NCI-H2029 treated with DMSO at 0.1 percent for 48 hours (cell line): ENCODE data around the gene MRPS27.

ENCODE experiments used
- DNase-seq: peaks from one replicate; lab custom pipeline; 2025; lab: John Stamatoyannopoulos, UW

Gene MRPS27

DNA sequence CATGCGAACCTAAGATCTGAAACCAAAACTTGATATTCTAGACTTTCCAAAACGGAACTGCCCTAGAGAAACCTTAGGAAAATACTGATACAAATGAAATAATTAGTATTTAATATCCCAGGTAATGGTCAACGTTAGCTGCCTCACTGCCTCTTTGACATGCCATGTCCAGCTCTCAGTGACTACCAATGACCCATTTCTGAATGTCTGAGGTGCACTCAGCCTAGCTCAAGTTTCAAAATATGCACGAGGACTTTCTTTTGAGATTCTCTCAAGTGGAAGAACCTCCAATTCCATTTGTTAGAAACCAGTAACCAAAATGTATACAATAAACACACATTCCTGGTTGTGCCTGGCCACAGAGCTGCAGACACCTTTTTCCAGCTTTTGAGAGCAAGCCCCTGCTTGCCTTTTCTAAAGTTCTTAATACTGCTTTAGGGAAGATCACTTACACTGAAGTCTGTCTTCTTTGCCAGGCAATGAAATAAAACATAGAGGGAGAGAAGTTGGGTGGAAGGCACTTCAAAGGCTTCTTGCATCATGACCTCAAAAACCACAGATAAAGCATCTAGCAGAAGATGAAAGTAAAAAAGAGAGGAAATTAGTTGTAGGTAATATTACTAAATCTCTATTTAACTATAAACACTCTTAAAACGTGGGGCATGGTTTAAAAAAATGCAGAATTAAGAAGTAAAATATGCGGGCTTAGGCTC is 87.9 kb downstream of the MRPS27 start:
- no peak for DNase-seq

DNA sequence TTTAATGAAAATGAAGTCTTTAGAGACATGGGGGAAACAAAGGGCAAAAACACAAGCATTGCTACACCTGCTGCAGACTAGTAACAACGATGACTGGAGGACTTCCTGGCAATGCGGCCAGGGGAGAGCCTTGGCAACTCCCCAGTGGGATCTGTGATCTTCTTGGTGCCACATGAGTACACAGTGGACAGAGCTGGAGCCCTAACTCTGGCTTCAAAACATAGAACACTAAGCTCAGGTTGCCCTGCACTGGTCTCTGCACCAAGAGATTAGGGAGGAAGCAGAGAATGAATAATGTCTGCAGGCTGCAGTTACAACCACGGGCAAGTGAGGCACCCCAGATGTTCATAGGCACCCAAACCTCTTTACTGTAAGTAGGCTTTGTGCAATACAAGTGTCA is 91.1 kb downstream of the MRPS27 start:
- peak; percentile 78 for DNase-seq

DNA sequence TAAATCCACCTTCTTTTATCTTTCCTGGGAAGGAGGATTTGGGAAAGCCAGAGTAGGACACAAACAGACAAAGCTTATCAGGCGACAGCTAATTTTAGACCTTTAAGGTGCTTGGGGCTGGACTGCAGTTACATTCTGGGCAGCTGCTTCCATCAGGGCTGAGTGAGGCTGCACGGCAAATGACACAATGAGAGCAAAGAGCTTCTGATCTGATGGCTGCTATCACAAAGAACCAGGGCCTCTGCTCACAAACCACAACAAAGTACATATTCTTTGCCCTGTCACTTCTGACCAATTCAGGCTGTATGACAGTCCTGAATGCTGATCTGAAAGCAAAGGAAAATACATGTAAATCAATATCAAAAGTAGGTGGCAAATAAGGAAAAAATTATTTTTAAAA is 93.1 kb downstream of the MRPS27 start:
- DNase-seq = no peak

GRCh38 chr5:72225741-72226140 is 94.3 kb downstream of the MRPS27 start:
- DNase-seq = no peak

- no peak for DNase-seq
These were observed 95.0 kb downstream of the MRPS27 start for GRCh38 chr5:72224946-72225463.

GRCh38 chr5:72223371-72223770 is 96.7 kb downstream of the MRPS27 start:
- no peak for DNase-seq

DNA sequence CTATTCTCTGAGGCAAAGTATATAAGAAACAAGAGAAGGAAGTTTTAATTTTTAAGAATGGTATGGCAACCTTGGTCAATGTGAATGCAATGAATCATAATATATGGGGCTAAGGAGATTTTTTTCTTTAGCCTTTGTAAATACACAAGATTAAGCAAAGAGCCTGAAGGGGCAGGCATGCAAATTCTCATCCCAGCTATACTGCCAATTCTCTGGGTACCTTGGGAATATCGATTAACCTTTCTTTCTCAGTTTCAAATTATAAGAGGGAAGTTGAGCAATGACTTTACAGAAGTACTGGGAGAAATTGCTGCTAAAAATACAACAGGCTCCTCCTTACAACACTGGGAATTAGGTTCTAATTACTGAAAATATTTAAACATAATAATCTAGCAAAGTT is 97.5 kb downstream of the MRPS27 start:
- DNase-seq = no peak

GRCh38 chr5:72221541-72221940 is 98.5 kb downstream of the MRPS27 start:
- no peak for DNase-seq

DNA sequence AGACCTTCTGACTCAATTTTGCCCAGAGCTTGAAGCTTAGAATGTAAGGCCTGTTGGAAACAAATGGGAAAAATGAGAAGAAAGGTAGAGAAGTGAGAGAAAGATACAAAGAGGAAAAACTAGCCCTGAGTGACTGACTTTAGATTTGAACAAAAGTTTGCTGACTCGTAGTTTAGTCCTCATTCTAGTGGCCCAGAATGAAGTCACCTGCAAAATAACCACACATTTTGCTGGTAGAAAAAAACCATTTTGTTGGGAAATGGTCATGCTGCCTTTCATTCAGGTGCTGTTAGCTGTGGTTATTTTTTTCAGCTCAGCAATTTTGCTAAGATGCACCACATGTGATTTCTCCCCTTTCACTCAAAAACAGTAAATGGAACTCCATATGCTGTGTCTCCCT is 98.9 kb downstream of the MRPS27 start:
- DNase-seq = no peak

DNA sequence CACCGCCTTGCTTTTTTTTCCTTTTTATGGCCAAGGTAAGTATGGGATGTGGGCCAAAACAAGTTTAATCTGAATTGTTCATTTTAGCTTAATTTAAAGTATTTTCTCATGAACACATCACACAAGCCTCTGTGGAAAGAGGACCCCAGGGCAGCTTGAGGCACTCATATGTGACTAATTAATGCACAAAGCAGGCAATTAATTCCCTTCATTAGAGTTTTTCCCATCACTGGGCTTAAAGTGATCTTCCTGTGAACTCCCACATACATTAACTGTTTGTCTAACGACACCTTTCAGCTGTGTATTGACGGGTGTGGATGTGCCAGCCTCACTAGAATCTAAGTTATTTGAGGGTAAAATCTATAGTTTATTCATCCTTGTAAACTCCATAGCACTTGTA is 103.3 kb downstream of the MRPS27 start:
- DNase-seq = no peak

DNA sequence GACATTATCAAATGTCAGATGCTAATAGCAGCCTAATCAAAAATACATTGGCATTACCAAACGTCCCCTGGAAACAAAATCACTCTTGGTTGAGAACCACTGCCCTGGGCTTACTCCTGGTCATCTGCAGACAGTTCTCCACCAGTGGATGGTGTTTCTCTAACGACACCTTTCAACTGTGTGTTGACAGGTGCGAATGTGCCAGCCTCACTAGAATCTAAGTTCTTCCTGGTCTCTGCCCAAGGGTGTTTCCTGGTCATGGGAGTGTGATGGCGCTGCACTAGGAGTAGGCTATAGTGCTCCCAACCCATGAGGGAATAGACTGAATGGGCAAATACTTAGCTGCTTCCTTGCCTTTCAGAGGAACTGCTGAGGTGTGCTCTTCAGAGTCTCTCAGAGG is 105.9 kb downstream of the MRPS27 start:
- no peak for DNase-seq

DNA sequence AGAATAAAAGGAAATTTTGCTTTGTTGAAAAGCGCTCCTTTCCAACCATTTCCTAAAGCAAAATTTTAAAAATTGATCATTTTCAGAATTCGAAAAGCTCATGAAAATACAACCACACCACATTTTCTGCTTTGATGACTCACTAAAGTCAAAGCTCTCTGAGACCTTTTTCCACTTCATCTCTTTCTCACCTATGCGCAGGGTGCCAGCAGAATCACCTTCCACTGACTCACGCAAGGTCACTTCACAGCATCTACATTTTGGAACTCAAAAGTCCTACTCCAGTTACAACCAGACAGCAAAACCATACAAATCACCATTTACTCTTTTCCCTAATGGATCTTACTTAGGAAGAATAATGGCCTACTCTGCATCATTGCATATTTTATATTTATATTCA is 106.6 kb downstream of the MRPS27 start:
- DNase-seq = no peak

GRCh38 chr5:72212171-72212570 is 107.9 kb downstream of the MRPS27 start:
- DNase-seq = no peak

GRCh38 chr5:72210888-72211678 is 109.0 kb downstream of the MRPS27 start:
- DNase-seq = no peak

DNA sequence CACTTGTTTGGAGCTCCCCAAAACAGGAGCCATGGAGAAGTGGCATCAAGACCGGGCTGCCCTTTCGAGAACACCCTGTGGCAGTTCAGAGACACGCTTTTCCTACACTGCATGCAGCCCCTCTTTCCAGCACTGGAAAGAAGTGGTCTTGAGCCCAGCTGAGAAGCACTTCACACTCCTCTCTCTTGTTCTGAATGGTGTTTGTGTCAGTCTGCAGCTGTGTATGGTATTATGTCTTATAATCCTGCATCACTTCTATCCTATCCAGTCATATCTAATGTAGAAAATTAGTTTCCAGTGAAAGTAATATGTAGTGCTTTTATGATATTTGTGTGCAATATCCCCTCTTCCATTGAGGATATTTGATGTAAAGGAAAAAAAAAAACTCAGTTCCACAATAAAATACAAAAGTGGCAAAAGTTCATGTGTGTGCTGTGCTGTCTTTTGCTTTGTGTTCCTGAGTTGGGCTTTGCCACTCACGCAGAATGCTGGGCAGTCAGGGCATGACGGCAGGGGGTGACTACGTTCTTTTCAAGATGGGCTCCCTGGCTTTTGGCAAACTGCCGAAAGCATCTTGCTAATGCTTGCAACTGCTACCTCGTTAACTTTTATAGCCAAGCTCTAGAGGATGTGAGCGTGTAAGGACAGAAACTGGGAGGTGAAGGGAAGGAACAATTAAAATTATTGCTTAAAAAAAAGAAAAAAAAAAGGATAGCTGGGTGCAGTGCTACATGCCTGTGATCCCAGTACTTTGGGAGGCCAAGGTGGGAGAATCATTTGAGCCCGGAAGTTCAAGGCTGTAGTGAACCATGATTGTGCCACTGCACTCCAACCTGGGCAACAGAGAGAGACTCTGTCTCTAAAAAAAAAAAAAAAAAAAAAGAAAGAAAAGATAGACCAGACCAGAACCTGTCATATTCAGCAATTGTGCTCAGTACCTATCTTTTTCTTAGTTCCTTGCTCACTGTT is 110.6 kb downstream of the MRPS27 start:
- DNase-seq = no peak

- no peak for DNase-seq
These were observed 111.6 kb downstream of the MRPS27 start for GRCh38 chr5:72208324-72208926.

DNA sequence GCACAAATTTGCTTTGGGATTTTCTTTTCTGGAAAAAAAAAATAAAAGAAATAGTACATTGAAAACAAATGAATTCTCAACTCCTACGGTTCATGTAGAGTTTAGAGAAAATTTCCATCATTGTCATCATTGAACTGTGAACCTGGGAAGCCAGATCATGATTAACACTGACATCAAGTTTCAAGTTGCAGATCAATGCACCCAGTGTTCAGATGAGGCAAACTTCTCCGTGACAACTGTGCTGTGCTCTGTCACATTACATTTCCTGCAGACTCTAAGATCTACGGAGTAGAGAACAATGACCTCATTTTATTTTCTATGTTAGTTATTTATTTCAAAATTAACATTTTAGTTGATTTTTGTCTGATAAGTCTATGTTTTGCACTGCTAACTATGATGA is 113.0 kb downstream of the MRPS27 start:
- DNase-seq = no peak

DNA sequence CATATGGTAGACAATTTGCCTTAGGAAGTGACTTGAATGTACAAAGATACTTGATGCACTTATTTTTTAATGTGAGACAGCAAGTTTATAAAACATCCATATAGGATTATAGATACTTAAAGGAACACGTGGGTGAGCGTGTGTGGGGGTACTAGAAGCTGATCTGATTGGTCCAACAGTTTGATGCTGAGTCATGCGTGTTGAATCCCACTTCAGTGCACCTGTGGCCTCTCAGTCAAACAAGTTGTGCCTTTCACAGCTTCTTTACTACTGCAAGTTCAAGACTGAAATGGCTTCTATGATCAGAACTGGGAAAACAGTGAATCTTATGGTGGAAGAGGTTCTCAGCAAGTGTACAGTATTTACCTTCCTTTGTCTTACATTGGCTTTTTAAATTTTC is 113.9 kb downstream of the MRPS27 start:
- no peak for DNase-seq

- DNase-seq = no peak
These were observed 114.5 kb downstream of the MRPS27 start for GRCh38 chr5:72205431-72206009.

GRCh38 chr5:72204946-72205345 is 115.1 kb downstream of the MRPS27 start:
- no peak for DNase-seq

DNA sequence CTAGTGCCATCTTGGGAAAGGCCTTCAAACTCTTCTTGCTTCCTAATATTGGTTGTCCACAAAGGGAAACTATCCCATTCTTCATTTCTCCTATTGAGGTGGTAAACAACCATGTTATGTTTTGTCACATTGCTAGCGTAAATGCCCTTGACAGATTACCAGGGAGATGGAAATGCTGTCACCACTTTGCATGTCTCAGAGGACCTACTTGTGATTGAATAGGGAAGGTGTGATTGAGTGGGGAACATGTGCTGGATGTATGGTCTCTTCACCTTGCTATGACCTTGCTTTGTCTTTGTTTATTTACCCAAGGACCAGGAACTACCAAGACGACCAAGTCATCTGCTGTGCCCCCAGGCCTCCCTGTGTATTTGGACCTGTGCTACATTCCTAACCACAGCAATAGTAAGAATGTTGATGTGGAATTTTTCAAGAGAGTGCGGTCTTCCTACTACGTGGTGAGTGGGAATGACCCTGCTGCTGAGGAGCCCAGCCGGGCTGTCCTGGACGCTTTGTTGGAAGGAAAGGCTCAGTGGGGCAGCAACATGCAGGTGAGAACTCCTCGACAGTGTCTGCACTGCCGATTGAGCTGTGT is 116.7 kb downstream of the MRPS27 start:
- no peak for DNase-seq
